HepG2 (cell line): Measurements from ENCODE around the gene ARAP1.

Experiments
- TARDBP ChIP-seq: sonication (generic); formaldehyde crosslinking; IDR thresholded peaks from 2 replicates; pipeline ENCODE4 v1.8.0; 2022; ENCODE audit warnings: mild to moderate bottlenecking, missing genetic modification reagents
- ZKSCAN5 ChIP-seq: sonication (generic); formaldehyde crosslinking; IDR thresholded peaks from 2 replicates; pipeline ENCODE4 v1.5.1; 2020; ENCODE audit warnings: mild to moderate bottlenecking, missing genetic modification reagents

- TF ChIP-seq TARDBP (CRISPR knock-in tag) (no peak), ZKSCAN5 (no peak)
Measured at GRCh38 chr11:72652873-72653630, 99.2 kb downstream of the ARAP1 start.
